CD4-positive, alpha-beta T cell treated with Interferon alpha-2 for 1 hour (primary cell): ENCODE data around the gene CHST9.
"Not testable (repeated sequence)": the region's sequence is repeated elsewhere in the genome, so short reads cannot be mapped to it uniquely, and the experiment has no call there.

Experiments used
- DNase-seq, 2 donors: peaks; one replicate each; pipeline ENCODE4 v3.0.0-alpha.2; 2020 to 2022

Gene CHST9, protein sequence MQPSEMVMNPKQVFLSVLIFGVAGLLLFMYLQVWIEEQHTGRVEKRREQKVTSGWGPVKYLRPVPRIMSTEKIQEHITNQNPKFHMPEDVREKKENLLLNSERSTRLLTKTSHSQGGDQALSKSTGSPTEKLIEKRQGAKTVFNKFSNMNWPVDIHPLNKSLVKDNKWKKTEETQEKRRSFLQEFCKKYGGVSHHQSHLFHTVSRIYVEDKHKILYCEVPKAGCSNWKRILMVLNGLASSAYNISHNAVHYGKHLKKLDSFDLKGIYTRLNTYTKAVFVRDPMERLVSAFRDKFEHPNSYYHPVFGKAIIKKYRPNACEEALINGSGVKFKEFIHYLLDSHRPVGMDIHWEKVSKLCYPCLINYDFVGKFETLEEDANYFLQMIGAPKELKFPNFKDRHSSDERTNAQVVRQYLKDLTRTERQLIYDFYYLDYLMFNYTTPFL

DNA sequence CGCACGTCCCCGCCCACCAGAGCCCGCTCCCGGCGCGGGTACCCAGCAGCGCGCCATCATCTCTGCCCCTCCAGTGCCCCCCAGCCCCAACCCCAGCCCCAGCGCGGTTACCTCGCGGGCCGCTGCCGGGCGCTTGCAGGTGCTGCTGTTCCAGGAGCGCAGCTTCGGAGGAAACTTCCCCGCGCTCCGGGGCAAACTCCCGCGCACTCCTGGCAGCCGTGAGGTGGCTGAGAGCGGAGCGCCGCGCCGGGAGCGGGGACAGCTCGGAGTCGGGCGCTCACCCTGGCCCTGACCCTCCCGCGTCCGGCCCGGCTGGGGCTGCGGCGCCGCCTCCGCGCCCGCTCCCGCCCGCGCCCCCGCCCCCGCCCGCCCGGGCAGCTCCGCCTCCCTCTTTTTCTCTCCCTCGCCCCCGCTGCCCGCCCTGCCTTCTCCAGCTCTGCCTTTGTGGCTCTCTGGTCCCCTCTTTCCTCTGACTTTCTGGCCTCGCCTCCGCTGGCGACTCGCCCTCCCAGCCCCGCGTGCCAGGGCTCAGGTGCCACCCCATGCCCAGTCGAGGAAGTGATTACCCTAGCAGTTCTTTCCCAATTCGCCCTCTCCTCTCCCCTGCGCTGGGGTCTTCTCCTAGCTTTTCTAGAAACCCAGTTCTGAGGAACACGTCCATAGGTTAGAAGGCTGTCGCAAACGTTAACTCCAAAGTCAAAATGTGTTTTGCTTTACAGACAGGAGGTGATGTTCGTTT, at the start of gene CHST9:
CHST9 (minus strand) TSS at position 284 of the 739 bp plus-strand sequence. CDS start 42,499 bp downstream, outside the sequence.
- no peak for DNase-seq

DNA sequence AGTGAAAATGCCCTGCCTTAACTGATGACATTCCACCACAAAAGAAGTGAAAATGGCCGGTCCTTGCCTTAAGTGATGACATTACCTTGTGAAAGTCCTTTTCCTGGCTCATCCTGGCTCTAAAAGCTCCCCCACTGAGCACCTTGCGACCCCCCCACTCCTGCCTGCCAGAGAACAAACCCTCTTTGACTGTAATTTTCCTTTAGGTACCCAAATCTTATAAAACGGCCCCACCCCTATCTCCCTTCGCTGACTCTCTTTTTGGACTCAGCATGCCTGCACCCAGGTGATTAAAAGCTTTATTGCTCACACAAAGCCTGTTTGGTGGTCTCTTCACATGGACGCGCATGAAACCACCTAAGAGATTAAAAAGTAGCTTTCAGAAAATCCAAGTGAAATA, 47.2 kb upstream of the CHST9 start:
- not testable (repeated sequence) for DNase-seq

DNA sequence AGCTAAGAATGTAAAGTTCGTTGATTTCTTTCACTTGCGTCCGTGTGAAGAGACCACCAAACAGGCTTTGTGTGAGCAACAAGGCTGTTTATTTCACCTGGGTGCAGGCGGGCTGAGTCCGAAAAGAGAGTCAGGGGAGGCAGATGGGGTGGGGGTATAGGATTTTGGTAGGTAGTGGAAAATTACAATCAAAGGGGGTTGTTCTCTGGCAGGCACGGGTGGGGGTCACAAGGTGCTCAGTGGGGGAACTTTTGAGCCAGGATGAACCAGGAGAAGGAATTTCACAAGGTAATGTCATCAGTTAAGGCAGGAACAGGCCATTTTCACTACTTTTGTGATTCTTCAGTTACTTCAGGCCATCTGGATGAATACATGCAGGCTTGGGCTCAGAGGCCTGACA, 46.6 kb upstream of the CHST9 start:
- not testable (repeated sequence) for DNase-seq

DNA sequence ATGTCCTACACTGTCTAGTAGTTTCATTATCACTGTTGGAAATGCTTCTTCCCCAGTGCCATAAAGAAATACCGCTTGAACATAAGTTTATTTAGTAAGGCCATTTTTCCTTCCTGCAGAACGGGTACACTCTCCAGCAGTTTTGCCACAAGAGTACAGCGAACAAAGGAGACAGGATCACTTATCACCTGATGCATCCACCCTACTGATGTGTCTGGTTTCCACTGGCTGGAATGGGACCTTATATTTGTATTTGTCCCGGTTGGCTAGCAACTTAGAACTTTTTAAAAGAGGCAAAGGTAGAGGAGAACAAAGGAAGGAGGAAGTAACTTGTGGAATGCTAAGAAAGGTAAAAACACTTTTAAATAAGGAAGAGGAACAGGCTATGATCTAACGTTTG, 46.1 kb upstream of the CHST9 start:
- DNase-seq, result not testable (repeated sequence)

- DNase-seq, result no peak
Observed at GRCh38 chr18:27227721-27228120, 42.6 kb upstream of the CHST9 start.

DNA sequence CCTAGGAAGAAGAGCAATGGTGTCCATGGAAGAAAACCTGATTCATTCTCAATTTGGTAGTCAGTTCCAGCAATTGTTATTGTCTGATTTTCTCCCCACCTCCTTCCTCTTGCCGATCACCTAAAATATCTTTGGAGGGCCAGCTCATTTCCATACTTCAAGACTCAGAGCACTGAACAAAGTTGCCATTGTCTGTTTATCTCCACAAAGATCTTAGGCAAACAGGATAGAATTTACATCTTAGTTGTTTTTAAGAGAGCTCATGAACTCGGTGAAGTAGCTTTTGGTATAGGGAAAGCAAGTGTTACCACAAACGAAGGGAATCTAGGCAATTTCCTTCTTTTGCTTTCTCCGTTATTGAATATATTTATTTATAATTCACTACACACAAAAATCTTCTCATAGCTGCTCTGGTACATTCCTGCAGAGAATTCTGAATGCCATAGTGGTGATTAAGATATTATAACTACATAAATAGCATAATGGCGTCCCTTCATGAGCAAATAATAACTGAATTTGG, 41.5 kb upstream of the CHST9 start:
- no peak for DNase-seq

DNA sequence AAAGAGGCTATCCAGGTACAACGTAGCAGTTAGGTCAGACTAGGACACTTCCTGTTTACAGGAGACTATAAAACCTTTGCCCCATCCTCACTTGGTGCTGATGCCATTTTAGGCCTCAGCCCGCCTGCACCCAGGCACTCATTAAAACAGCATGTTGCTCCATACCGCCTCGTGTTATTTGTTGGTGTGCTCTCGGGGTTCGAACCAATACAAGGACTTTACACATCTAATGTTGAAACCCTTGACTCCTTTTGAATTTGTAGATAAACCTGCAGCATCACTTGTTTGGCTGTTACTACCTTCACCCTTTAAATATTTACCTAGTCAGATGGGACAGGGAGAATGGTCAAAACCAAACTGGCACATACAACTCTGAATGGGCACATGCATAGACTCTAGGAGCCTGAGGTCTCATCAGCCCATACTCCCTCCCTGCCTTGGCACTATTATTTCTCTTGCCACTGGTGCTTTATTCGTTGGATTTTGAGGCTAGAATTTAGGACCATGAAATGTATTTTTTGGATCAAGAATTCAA, 40.9 kb upstream of the CHST9 start:
- DNase-seq, result no peak

GRCh38 chr18:27223526-27224291, 38.6 kb upstream of the CHST9 start:
- DNase-seq, result no peak

DNA sequence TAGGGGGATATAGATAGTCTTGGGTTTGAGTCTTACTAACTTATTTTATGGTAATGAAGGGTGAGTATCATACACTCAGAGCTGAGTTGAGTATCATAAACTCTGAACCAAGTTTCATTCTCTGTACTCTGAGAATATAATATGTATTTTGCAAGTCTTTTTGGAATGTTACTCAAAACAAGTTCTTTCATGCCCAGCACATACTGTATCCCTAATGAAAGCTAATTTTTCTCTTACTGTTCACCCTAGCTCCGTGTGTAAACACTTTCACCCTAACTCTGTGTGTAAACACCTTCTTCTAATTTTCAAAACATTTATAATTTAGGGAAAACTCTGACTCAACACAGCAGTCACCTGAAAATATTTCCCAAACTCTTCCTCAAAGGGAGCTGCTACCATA, 29.7 kb upstream of the CHST9 start:
- DNase-seq, result no peak

DNA sequence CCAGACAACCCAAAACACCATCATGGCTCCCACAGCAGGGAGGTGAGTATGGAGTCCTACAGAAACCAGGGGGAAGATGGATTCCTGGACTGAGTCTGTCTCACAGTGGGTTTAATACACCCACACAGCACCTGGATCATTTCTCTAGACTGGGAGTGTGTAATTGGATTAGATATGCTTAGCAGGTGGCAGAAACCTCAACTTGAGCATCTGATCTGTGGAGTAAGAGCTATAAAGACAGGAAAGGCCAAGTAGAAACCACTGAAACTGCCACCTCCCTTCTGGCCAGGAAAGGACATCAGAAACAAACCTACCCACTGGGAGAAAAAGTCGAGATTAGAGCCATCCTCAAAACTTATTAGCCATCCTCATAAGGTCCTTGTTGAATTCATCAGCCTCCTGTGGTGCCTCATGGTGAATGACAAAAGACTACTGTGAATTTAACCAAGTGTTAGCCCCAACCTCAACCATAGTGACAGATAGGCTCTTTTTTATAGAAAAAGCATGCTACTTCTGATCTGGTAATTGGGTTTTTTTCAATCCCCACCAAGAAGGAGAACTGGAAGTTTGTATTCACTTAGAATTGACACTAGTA, 28.1 kb upstream of the CHST9 start:
- DNase-seq, result no peak

- DNase-seq, result no peak
Observed at GRCh38 chr18:27211569-27211968, 26.5 kb upstream of the CHST9 start.

GRCh38 chr18:27206411-27206810, 21.3 kb upstream of the CHST9 start:
- no peak for DNase-seq

GRCh38 chr18:27202741-27203140, 17.6 kb upstream of the CHST9 start:
- no peak for DNase-seq

DNA sequence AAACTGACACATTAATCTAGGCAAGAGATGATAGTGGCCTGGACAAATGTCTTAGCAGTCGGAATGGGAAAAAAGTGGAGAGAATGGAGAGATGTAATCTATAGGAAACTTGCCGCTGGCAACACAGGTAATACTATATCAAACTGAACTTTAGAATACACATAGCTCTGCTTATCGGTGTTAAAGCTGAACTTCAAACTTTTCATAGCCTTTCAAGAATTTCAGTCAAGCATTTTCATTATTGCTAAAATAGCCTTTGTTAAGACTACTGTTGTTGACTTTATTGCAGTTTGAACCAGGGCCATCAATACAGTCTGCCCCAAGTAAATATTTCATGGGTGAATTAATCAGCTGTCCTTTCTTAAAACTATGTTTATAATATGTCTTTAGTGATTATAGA, 12.9 kb upstream of the CHST9 start:
- no peak for DNase-seq

GRCh38 chr18:27188309-27188708, 3.2 kb upstream of the CHST9 start:
- no peak for DNase-seq

DNA sequence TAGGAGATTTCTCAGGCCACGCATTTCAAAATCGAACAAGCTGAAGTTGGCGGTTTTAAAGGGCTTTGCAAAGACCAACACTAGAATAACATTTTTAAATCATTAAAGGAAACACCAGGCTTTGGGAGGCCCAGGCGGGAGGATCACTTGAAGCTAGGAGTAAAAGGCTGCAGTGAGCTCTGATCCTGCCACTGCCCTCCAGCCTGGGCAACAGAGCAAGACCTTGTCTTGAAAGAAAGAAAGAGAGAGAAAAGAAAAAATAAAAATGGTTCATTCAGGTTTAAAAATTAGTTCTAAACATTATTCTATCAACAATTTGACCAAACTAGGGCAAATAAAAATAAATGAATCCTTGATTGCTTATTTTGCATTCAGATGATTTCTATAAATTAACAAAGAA, 789 bp upstream of the CHST9 start:
- DNase-seq, result no peak

- no peak for DNase-seq
Observed at GRCh38 chr18:27184115-27185024, 738 bp downstream of the CHST9 start.

DNA sequence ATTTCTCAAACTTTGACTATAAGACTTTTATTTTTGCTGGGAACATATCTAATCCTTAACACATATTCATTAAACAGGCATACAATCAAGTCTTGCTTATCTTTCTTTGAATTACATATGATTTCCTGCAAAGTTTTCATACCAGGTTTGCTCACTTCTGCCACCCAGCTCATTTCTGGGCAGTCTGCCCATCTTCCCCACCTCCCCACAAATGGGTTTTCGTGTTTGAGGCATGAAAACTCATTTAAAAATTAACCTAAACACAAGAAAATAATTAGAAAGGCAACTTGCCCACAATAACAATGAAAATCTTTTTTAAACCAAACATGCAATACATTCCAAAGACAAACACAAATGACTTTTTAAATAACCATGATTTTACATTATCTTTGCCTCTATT, 3.4 kb downstream of the CHST9 start:
- DNase-seq, result no peak

DNA sequence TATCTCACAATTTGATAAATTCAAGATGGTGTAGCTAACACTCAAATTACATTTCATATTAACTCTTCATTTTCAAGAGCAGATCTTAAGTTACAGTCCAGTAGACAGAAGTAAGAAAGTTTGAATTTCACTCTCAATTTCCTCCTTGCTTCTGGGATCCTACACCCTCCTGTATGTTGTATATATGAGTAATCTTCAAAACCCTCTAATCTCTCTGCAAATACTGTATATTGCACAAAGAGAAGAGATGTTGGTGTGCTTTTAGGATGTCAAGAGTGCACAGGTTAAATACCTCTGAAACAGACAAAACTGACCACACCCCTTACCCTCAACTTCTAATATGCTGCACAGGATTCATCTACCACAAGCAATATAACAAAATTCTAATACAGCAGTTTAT, 6.7 kb downstream of the CHST9 start:
- no peak for DNase-seq

GRCh38 chr18:27175914-27176313, 9.2 kb downstream of the CHST9 start:
- no peak for DNase-seq

- DNase-seq, result no peak
Observed at GRCh38 chr18:27175245-27175644, 9.9 kb downstream of the CHST9 start.
